ENCODE measurements around the gene KRT86.

Gene KRT86

GRCh38 chr12:52347551-52348510, 73.4 kb downstream of the KRT86 start:
- no peak overlapping the region for H3K27ac ChIP-seq
- TF ChIP-seq CTCF (conservative IDR thresholded peaks at IDR 0.05) (no peak), ZFX (IDR thresholded peaks at IDR 0.05) (no peak)

GRCh38 chr12:52349196-52349595, 74.8 kb downstream of the KRT86 start:
- TF ChIP-seq CTCF (conservative IDR thresholded peaks at IDR 0.05) = no peak
- TF ChIP-seq ZFX (IDR thresholded peaks at IDR 0.05) = no peak
- H3K27ac ChIP-seq = no peak overlapping the region

- TF ChIP-seq ZFX (IDR thresholded peaks at IDR 0.05) (no peak), CTCF (conservative IDR thresholded peaks at IDR 0.05) (no peak)
- no peak overlapping the region for H3K27ac ChIP-seq
These were observed 75.7 kb downstream of the KRT86 start for GRCh38 chr12:52350021-52350620.

- no peak for TF ChIP-seq CTCF (conservative IDR thresholded peaks at IDR 0.05)
- TF ChIP-seq ZFX (IDR thresholded peaks at IDR 0.05) = no peak
- no peak overlapping the region for H3K27ac ChIP-seq
These were observed 76.3 kb downstream of the KRT86 start for GRCh38 chr12:52350786-52351185.

- no peak overlapping the region for H3K27ac ChIP-seq
- TF ChIP-seq ZFX (IDR thresholded peaks at IDR 0.05) (no peak), CTCF (conservative IDR thresholded peaks at IDR 0.05) (no peak)
These were observed 77.0 kb downstream of the KRT86 start for GRCh38 chr12:52351196-52352059.

GRCh38 chr12:52352951-52353350, 78.5 kb downstream of the KRT86 start:
- no peak overlapping the region for H3K27ac ChIP-seq
- TF ChIP-seq ZFX (IDR thresholded peaks at IDR 0.05) (no peak), CTCF (conservative IDR thresholded peaks at IDR 0.05) (no peak)

All from C4-2B (cell line).